CD4-positive, alpha-beta T cell treated with Interleukin-15 for 1 hour (primary cell): ENCODE data around the gene BANF1.
"Not testable (repeated sequence)": the region's sequence is repeated elsewhere in the genome, so short reads cannot be mapped to it uniquely, and the experiment has no call there.

Experiments
- DNase-seq: peaks from one replicate; pipeline ENCODE4 v3.0.0-alpha.2; 2020

Gene BANF1

GRCh38 chr11:65978391-65979238, 23.7 kb upstream of the BANF1 start:
- DNase-seq = no peak

GRCh38 chr11:65979261-65979759, 23.0 kb upstream of the BANF1 start:
- no peak for DNase-seq

GRCh38 chr11:65981101-65981740, 21.1 kb upstream of the BANF1 start:
- no peak for DNase-seq

- DNase-seq = no peak
Observed at GRCh38 chr11:65981972-65982823, 20.1 kb upstream of the BANF1 start.

GRCh38 chr11:65982824-65983588, 19.3 kb upstream of the BANF1 start:
- no peak for DNase-seq

GRCh38 chr11:65983589-65983987, 18.7 kb upstream of the BANF1 start:
- DNase-seq = no peak

- no peak for DNase-seq
Observed at GRCh38 chr11:65987336-65987735, 15.0 kb upstream of the BANF1 start.

- peak; percentile 93 for DNase-seq
Observed at GRCh38 chr11:65988791-65989592, 13.3 kb upstream of the BANF1 start.

GRCh38 chr11:65992056-65992455, 10.2 kb upstream of the BANF1 start:
- DNase-seq = no peak

GRCh38 chr11:65997286-65997685, 5.0 kb upstream of the BANF1 start:
- DNase-seq = no peak

GRCh38 chr11:66002648-66003225, 434 bp downstream of the BANF1 start:
- no peak for DNase-seq

- DNase-seq = no peak
Observed at GRCh38 chr11:66003291-66003690, 988 bp downstream of the BANF1 start.

GRCh38 chr11:66004186-66004585, 1.9 kb downstream of the BANF1 start:
- DNase-seq = no peak

- DNase-seq = no peak
Observed at GRCh38 chr11:66006134-66006890, 4.0 kb downstream of the BANF1 start.

GRCh38 chr11:66006891-66007176, 4.5 kb downstream of the BANF1 start:
- no peak for DNase-seq

- DNase-seq = no peak
Observed at GRCh38 chr11:66007201-66007634, 4.9 kb downstream of the BANF1 start.

- DNase-seq = no peak
Observed at GRCh38 chr11:66008095-66008467, 5.8 kb downstream of the BANF1 start.

GRCh38 chr11:66008468-66009101, 6.3 kb downstream of the BANF1 start:
- no peak for DNase-seq

GRCh38 chr11:66010036-66010435, 7.7 kb downstream of the BANF1 start:
- DNase-seq = not testable (repeated sequence)

- no peak for DNase-seq
Observed at GRCh38 chr11:66011239-66011784, 9.0 kb downstream of the BANF1 start.
